ENCODE data around the gene NANS.
"Not testable (repeated sequence)": the region's sequence is repeated elsewhere in the genome, so short reads cannot be mapped to it uniquely, and the experiment has no call there.

Gene NANS

DNA sequence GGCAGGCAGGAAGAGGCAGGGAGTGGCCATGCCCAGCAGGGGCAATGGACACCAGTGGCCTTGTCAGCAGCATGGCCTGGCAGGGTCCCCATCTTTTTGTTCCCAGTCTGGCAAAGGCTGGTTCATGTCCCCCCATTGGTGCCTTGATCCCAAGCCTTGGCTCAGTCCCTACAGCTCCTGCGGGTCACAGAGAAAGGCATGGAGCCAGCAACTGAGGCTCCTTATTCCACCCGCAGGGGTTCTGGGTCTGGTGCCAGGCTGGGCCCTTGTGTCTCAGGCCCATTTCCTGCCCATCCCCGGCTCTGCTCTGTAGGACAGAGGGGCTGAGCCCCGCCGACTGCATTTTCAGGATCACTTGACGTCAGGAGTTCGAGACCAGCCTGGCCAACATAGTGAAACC lies 48.5 kb downstream of the NANS start:
- DNase-seq = no peak

DNA sequence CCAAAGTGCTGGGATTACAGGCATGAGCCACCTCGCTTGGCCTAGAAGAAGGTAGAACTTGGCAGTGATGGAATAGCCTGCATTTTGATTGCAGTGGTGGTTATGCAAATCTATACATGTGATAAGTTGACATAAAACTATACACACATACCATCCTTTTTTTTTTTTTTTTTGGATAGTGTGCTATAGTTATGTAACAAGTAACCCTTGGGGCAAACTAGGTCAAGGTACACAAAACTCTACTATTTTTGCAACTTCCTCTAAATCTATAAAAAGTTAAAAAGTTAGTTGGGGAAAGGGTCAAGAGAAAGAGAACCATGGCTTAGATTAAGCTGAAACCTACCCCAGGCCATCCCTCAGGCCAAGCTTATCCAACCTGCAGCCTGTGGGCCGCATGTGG lies 51.4 kb downstream of the NANS start:
- no peak for DNase-seq

DNA sequence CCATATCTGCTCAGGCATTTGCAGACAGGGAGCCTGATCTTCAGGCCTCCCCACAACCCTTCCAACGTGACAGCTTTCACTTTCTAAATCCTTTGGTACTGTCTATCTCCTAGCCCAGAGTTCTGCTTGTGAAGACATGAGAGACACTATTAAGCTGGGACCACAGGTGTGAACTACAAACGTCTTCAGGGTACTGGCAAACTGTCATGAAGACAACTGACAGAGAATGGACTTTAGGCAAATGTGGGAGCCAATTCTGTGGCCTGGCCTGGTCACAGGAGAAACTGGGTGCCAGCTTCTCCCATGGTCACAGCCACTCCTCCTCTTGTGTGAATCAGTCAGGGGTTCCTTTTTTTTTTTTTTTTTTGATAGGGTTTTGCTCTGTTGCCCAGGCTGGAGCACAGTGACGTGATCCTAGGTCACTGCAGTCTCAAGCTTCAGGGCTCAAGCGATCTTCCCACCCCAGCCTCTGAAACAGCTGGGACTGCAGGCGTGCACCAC lies 52.0 kb downstream of the NANS start:
- no peak for DNase-seq

DNA sequence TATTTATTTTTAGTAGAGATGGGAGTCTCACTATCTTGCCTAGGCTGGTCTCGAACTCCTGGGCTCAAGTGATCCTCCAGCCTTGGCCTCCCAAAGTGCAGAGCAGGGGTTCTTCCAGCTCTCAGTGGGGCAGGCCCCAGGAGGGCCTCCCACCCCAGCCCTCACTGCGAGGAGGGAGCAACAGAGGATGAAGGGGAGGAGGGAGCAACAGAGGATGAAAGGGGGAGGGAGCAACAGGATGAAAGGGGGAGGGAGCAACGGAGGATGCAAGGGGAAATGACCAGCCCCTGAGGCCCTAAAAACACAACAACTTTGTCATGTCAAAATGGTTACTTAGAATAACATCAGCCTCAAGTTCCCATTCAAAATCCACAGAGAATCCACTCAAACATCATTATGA lies 52.5 kb downstream of the NANS start:
- DNase-seq = no peak

DNA sequence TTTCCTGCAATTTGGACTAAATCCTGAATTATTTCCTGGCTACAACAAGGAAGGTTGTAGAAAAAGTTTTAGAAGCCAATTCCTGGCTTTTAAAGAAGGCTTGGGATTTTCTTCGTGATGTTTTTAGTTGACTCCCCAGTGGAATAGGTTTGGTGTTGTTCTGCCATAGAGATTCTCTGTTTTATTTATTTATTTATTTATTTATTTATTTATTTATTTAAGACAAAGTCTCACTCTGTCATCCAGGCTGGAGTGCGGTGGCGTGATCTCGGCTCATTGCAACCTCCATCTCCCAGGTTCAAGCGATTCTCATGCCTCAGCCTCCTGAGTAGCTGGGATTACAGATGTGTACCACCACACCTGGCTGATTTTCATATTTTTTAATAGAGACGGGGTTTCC lies 60.6 kb downstream of the NANS start:
- DNase-seq = not testable (repeated sequence)

DNA sequence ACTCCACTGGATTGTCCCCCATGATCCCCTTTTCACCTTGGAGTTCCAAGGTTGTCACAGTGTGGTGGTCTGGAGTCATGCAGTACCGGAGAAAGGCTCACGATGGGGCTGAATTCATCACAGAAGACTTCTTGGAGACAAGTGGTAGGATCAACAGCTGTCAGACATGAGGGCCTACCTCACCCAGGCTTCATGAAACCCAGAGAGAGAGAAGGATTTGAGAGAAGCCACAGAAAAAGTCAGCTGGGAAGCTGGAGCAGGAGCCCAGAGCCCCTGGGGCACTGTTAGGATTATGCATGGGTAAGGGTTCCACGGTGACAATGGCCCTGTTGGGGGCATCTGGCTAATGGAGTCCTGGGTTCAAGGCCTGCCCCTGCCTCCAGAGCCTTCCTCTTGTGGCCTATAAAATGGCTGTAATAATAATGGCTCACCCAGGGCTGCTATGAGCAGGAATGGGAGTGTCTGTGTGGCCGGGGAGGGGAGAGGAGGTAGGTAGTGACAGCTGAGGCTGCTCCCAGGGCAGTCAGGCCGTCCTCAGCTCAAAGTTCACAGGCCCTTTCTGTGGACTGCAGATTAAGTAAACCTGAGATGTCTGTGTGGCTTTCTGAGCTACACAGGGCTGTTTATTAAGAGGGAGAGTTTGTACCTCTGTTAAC lies 61.6 kb downstream of the NANS start:
- no peak for DNase-seq

DNA sequence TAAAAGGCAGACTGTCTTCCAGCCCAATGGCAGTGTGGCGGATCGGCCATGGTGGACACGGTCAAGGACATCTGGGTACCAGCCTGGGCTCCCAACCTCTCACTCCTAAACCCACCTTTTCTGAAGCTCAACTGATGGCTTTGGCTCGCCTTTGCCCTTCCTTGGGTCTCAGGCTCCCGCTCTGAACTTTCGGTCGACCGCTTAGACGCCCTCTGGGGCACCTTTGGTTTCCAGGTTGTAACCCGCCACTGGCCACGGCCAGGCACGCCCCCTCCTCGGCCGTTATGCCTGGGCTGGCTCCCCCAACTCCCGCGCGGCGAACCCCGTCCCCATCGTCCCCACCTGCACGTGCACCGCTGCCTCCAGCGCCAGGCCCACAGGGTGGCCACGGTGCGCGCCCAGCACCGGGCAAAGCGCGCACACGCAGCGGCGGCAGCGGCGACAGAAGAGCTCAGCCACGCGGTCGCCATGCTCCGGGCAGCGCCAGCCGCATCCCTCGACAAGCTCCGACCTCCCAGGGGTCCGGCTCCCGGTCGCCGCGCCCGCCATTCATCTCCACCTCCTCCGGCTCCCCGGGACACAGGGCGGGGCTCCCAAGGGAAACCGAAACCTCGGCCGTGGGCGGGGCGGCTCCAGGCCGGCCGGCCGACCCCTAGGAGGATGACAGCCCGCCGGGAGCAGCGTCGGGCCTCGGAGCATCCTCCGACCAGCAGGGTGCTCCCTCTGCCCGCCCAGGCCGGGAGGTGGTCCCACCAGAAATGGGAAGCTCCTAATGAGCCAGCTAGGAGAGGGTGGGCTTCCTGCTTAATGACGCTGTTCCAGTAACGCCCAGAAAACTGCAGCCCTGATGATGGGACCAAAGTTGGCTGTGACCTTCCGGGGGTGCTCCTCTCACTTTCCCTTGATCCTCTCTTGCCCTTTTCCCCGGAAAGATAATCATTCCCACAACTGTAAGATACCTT lies 62.4 kb downstream of the NANS start, which contains the start of gene TRIM14:
TRIM14 (minus strand) TSS at position 583 of the 962 bp plus-strand sequence; CDS start at position 549, 34 bp downstream.
- peak; percentile 17 for DNase-seq

DNA sequence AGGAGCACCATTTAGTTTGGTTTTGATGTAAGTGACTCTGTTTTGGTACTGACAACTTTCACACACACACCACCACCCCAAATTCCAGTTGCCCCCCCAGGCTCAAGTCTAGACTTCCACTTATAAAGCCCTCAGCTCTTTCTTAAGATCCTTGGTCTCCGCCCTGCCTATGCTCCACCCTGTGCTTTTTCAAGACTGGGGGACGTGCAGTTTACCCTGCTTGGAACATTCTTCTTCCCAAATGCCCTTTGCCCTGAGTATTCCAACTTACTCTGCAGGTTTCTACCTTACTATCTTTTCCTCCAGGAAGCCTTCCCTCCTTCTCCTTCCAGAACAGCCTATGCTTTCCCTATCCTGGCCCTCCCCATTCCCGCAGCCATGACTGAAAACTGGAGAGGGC lies 63.9 kb downstream of the NANS start:
- DNase-seq = no peak

DNA sequence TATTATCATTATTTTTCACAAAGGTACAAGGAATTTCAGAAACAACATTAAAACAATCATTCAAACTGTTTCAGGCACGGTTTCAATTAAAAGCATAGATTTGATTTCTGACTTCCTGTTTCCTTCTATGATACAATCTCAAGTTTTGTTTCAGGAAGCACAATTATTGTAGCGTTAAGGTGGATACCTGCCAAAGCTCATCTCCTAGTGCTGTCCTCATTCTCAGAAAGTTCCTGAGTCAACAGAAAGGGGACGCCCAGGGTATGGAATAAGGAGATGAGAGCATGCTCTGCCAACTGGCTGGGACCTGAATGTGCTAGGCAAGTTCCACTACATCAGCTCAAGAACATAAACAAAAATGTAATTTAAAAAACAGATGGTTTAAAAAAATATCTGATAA lies 64.5 kb downstream of the NANS start:
- DNase-seq = no peak

DNA sequence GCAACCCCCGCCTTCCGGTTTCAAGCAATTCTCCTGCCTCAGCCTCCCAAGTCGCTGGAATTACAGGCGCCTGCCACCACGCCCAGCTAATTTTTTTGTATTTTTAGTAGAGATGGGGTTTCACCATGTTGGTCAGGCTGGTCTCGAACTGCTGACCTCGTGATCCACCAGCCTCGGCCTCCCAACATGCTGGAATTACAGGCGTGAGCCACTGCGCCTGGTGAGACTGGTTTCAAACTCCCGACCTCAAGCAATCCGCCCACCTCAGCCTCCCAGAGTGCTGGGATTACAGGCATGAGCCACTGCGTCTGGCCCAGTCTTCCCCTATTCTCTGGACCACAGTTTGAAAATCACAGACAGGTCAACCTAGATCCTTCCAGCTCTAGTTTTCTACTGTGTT lies 67.6 kb downstream of the NANS start:
- not testable (repeated sequence) for DNase-seq

DNA sequence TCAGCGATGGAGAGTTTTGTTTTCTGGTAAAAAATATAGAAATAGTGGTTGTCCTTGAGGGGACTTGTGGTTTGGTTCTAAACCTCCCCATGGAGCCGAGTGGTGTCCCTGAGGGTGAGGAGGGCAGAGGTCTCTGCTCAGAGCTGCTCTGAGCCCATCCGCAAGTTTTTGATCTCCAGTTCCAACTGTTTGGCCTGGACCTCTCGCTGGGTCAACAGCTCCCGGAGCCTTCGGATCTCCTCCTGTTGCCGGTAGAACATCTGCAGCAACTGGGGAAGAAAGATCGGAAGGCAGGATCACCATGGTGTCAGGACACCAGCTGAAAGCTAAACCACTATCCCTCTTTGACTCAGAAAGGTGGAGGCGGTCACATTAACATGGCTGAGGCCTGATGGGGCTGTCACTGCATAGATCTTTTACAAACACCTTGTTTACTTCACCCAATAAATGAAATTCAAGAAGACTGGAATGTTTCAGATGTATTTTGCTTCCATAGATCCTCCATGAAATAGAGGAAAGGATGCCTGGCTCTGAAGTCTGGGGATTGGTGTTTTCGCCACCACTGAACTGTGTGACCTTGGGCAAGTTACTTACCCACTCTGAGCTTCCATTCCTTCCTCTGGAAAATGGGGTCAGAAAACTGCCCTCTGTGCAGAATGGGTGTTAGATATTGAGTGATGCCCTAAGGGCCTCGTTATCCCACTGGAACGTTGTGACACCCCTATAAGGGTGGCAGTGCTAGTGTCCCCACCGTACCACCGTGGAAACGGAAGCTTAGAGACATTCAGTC lies 68.3 kb downstream of the NANS start:
- DNase-seq = no peak

DNA sequence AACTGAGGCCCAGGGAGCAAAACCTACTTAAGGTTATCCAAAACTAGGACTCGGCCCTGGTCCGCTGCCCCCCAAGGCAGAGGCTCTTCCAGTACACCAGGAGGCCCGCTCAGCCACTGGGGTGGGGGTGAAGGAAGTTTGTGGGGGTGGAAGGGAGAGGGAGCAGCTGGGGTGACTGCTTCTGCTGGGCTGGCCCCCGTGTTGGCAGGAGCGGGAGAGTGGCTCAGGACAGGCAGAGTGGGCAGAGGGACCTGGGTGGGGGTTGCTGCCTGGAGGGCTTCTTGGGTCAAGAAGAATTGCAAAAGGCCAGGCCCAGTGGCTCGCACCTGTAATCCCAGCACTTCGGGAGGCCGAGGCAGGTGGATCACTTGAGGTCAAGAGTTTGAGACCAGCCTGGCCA lies 70.7 kb downstream of the NANS start:
- DNase-seq = no peak

DNA sequence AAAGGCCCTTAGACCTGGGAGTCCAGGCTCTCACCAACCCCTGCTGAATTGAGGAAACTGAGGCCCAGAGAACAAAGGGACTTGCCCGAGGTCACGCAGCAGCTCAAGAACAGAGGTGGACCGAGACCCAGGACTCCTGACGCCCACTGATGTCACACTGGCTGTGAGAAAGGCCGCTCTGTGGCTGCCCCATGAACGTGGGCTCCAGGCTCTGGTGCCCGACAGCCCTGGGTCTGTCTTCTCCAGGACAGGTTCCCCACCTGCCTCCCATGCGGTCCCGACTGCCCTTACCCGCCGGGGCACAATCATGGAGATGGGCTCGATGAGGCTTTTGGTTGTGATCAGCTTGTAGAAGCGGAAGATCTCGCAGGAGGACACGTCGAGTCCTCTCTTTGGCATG lies 71.8 kb downstream of the NANS start:
- DNase-seq = no peak

DNA sequence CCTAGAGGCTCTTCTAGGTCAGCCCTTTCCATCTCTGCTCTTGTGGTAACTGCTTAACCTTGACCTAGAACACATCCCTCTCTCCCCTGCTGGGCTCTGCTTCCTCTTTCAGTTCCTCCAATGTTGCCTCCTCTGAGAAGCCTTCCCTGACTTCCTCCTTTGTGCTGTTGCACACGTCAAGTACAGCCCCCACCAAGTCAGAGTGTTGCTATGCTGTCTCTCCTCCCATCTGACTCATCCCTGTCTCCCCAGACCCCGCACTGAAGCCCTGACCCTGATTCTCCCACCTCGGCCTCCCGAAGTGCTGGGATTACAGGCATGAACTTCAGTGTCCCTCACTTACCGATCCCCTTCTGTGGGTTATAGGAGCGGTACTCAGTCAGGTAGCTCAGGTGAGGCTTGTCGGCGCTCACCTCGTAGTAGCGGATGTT lies 72.9 kb downstream of the NANS start:
- no peak for DNase-seq

DNA sequence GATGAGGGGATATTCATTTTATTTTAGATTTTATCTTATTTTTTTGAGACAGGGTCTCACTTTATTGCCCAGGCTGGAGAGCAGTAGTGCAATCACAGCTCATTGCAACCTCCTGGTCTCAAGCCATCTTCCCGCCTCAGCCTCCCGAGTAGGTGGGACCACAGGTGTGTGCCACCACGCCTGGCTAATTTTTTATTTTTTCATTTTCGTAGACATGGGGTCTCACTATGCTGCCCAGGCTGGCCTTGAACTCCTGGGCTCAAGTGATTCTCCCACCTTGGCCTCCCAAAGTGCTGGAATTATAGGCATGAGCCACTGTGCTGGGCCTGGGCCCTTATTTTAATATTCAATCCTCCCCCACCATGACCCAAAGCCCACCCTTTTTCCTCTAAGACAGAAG lies 73.5 kb downstream of the NANS start:
- DNase-seq = not testable (repeated sequence)

DNA sequence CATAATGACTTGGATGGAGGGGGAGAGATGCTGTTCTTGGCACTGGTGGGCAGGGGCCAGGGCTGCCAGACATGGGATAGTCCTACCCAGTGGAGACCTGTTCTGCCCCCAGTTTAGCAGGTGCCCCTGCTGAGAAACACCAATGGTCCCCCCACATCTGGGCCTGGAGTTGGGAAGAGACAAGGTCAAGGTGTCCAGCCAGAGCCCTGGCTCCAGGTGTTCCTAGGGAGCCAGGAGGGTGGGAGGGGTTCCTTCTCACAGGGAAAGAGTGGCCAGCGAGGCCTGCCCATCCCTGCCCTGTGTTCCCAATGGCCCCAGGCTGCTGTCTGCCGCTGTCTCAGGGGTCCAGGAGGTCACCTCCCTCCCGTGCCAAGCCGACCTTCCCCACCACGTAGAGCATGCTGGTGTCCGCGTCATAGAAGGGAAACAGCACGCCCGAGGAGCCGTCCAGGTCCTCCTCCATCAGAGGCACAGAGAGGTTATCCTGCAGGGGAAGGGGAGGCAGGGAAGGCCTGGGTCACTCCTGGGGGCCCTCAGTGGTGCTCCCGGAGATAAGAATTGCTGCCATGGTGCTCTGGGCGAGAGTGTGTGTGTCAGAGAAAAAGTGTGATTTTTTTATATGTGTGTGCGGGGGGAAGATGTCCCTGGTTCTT lies 74.2 kb downstream of the NANS start:
- DNase-seq = no peak

DNA sequence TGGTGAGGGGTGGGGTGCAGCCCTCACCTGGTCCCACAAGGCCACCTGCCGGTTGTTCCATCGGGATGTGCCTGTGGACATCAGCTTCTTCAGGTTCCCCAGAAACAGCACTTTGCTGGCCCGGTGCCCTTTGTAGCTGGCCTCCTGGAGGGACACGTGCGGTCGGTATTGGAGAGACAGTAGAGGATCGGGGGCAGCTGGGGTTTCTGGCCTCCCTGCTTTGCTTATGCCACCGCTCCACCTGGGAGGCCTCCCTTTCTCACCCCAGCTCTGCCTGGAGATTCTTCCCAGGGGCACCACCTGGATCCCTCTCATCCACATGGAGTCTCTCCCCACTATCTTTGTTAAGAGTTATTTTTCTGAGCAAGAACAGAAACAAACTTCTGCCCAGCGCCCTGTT lies 75.6 kb downstream of the NANS start:
- no peak for DNase-seq

All from NCI-H774 (cell line).